Astrocyte of the cerebellum (primary cell): ENCODE data around the gene LINGO1.
A peak's percentile ranks its signal among the peaks of the same experiment; 100 is the strongest.

Experiments used
- DNase-seq: peaks from one replicate; pipeline ENCODE4 v3.0.0-alpha.2; 2011; ENCODE audit warnings: low read depth
- H3K4me3 ChIP-seq: 2 replicates; pipeline ENCODE4 v1.5.1; 2011; ENCODE audit warnings: mild to moderate bottlenecking, low read depth, low read length, moderate library complexity
- CTCF ChIP-seq: IDR thresholded peaks from 2 replicates; pipeline ENCODE4 v1.5.1; 2012; ENCODE audit warnings: low read length, low read depth, moderate library complexity, mild to moderate bottlenecking; ENCODE audit errors: missing control alignments
- in situ Hi-C: cut with HindIII; loops from 2 replicates; pipeline ENCODE4 v1.10.0; 2017; ENCODE audit warnings: low sequenced_read_pairs

The LINGO1 gene

GRCh38 chr15:77633913-77634265 is 1.2 kb upstream of the LINGO1 start:
- in situ Hi-C loops: no loop called here
- DNase-seq: no peak
- H3K4me3 ChIP-seq: no peak overlapping the region
- TF ChIP-seq CTCF: no peak

GRCh38 chr15:77633134-77633912 is 611 bp upstream of the LINGO1 start:
- peak overlapping the region; percentile 36 for H3K4me3 ChIP-seq
- in situ Hi-C loops: no loop called here
- peak; percentile 100 for TF ChIP-seq CTCF
- DNase-seq: peak; percentile 38

GRCh38 chr15:77631745-77632533 is 773 bp downstream of the LINGO1 start:
- H3K4me3 ChIP-seq: no peak overlapping the region
- in situ Hi-C loops: no loop called here
- no peak for TF ChIP-seq CTCF

GRCh38 chr15:77630956-77631744 is 1.6 kb downstream of the LINGO1 start:
- peak; percentile 17 for TF ChIP-seq CTCF
- in situ Hi-C loops: no loop called here
- no peak for DNase-seq
- H3K4me3 ChIP-seq: no peak overlapping the region

More at GRCh38 chr15:77631745-77632533, 773 bp downstream of the LINGO1 start:
- no peak for DNase-seq

GRCh38 chr15:77630056-77630455 is 2.7 kb downstream of the LINGO1 start:
- TF ChIP-seq CTCF: no peak
- DNase-seq: no peak
- in situ Hi-C loops: no loop called here
- no peak overlapping the region for H3K4me3 ChIP-seq
